ENCODE data around the gene BBS7.

The BBS7 gene

GRCh38 chr4:121789960-121790829, 80.1 kb downstream of the BBS7 start (continued):
- TF ChIP-seq CSRNP3 (CRISPR knock-in tag; IDR thresholded peaks at IDR 0.05), result no peak
- no peak for TF ChIP-seq PATZ1 (CRISPR knock-in tag; IDR thresholded peaks at IDR 0.05; ENCODE audit: borderline replicate concordance)
- TF ChIP-seq ZFP3 (CRISPR knock-in tag; IDR thresholded peaks at IDR 0.05), result no peak

- no peak for ATAC-seq
- no peak for TF ChIP-seq CSDC2 (CRISPR knock-in tag; IDR thresholded peaks at IDR 0.05)
- no peak for TF ChIP-seq SNAI2 (CRISPR knock-in tag; IDR thresholded peaks at IDR 0.05)
- TF ChIP-seq CREB5 (CRISPR knock-in tag; IDR thresholded peaks at IDR 0.05; ENCODE audit: low read depth), result no peak
- TF ChIP-seq CSRNP3 (CRISPR knock-in tag; IDR thresholded peaks at IDR 0.05), result no peak
- no peak for TF ChIP-seq ESRRG (CRISPR knock-in tag; IDR thresholded peaks at IDR 0.05)
- no peak for TF ChIP-seq ZNF565 (CRISPR knock-in tag; conservative IDR thresholded peaks at IDR 0.05; ENCODE audit: low read depth)
- TF ChIP-seq OSR1 (CRISPR knock-in tag; IDR thresholded peaks at IDR 0.05), result no peak
- no peak for TF ChIP-seq POU6F1 (CRISPR knock-in tag; IDR thresholded peaks at IDR 0.05; ENCODE audit: borderline replicate concordance, low read depth)
- TF ChIP-seq ISL1 (CRISPR knock-in tag; IDR thresholded peaks at IDR 0.05), result no peak
- no peak for TF ChIP-seq ZFP3 (CRISPR knock-in tag; IDR thresholded peaks at IDR 0.05)
- TF ChIP-seq GLIS3 (CRISPR knock-in tag; IDR thresholded peaks at IDR 0.05), result no peak
- no peak for TF ChIP-seq PATZ1 (CRISPR knock-in tag; IDR thresholded peaks at IDR 0.05; ENCODE audit: borderline replicate concordance)
- TF ChIP-seq RARB (CRISPR knock-in tag; IDR thresholded peaks at IDR 0.05), result no peak
- no peak for TF ChIP-seq TOX (CRISPR knock-in tag; IDR thresholded peaks at IDR 0.05; ENCODE audit: borderline replicate concordance)
- no peak for TF ChIP-seq PPARA (CRISPR knock-in tag; IDR thresholded peaks at IDR 0.05; ENCODE audit: borderline replicate concordance)
- no peak for TF ChIP-seq ZNF8 (CRISPR knock-in tag; IDR thresholded peaks at IDR 0.05)
- TF ChIP-seq TCF4 (CRISPR knock-in tag; IDR thresholded peaks at IDR 0.05; ENCODE audit: borderline replicate concordance), result no peak
Observed at GRCh38 chr4:121789455-121789854, 80.8 kb downstream of the BBS7 start.

GRCh38 chr4:121788896-121789295, 81.4 kb downstream of the BBS7 start:
- no peak for ATAC-seq
- TF ChIP-seq ESRRG (CRISPR knock-in tag; IDR thresholded peaks at IDR 0.05) (no peak), CREB5 (CRISPR knock-in tag; IDR thresholded peaks at IDR 0.05; ENCODE audit: low read depth) (no peak), BACH2 (CRISPR knock-in tag; IDR thresholded peaks at IDR 0.05; ENCODE audit: borderline replicate concordance) (no peak), ZNF70 (CRISPR knock-in tag; IDR thresholded peaks at IDR 0.05) (no peak), ARNTL (CRISPR knock-in tag; IDR thresholded peaks at IDR 0.05; ENCODE audit: borderline replicate concordance, low read depth) (no peak), SNAI2 (CRISPR knock-in tag; IDR thresholded peaks at IDR 0.05) (no peak), RARB (CRISPR knock-in tag; IDR thresholded peaks at IDR 0.05) (no peak), ZFP30 (CRISPR knock-in tag; IDR thresholded peaks at IDR 0.05) (no peak), POU6F1 (CRISPR knock-in tag; IDR thresholded peaks at IDR 0.05; ENCODE audit: borderline replicate concordance, low read depth) (no peak), PPARA (CRISPR knock-in tag; IDR thresholded peaks at IDR 0.05; ENCODE audit: borderline replicate concordance) (no peak), CSRNP3 (CRISPR knock-in tag; IDR thresholded peaks at IDR 0.05) (no peak), OSR1 (CRISPR knock-in tag; IDR thresholded peaks at IDR 0.05) (no peak), ISL1 (CRISPR knock-in tag; IDR thresholded peaks at IDR 0.05) (no peak), TCF4 (CRISPR knock-in tag; IDR thresholded peaks at IDR 0.05; ENCODE audit: borderline replicate concordance) (no peak)
